Fibroblast of mammary gland (primary cell): ENCODE results near the gene SHROOM2.

Experiments
- DNase-seq: peaks from one replicate; pipeline ENCODE4 v3.0.0-alpha.2; 2010; ENCODE audit warnings: low read depth
- H3K4me3 ChIP-seq: 2 replicates; pipeline ENCODE4 v1.5.1; 2011; ENCODE audit warnings: low read depth, mild to moderate bottlenecking, low read length, moderate library complexity; ENCODE audit not compliant: control insufficient read depth
- CTCF ChIP-seq: conservative IDR thresholded peaks from 2 replicates; pipeline ENCODE4 v1.5.1; 2011; ENCODE audit warnings: low read depth, low read length, inconsistent platforms; ENCODE audit not compliant: control insufficient read depth, insufficient read depth

The SHROOM2 gene

GRCh38 chrX:9747644-9748043 is 38.6 kb upstream of the SHROOM2 start:
- TF ChIP-seq CTCF: no peak
- no peak overlapping the region for H3K4me3 ChIP-seq
- no peak for DNase-seq

GRCh38 chrX:9749146-9749692 is 37.0 kb upstream of the SHROOM2 start:
- no peak overlapping the region for H3K4me3 ChIP-seq
- no peak for TF ChIP-seq CTCF
- DNase-seq: no peak

GRCh38 chrX:9757366-9757765 is 28.9 kb upstream of the SHROOM2 start:
- DNase-seq: no peak
- no peak for TF ChIP-seq CTCF
- no peak overlapping the region for H3K4me3 ChIP-seq

- DNase-seq: no peak
- H3K4me3 ChIP-seq: no peak overlapping the region
- no peak for TF ChIP-seq CTCF
Measured at GRCh38 chrX:9758021-9758638, 28.1 kb upstream of the SHROOM2 start.

- TF ChIP-seq CTCF: no peak
- no peak for DNase-seq
Measured at GRCh38 chrX:9759337-9759736, 26.9 kb upstream of the SHROOM2 start.

GRCh38 chrX:9765072-9765736 is 21.0 kb upstream of the SHROOM2 start:
- H3K4me3 ChIP-seq: no peak overlapping the region
- DNase-seq: no peak
- no peak for TF ChIP-seq CTCF

More at GRCh38 chrX:9759337-9759736, 26.9 kb upstream of the SHROOM2 start:
- H3K4me3 ChIP-seq: no peak overlapping the region

GRCh38 chrX:9765737-9766097 is 20.5 kb upstream of the SHROOM2 start, which contains the start of gene GPR143:
TSS of gene GPR143 (minus strand) at chrX:9765847. CDS start at chrX:9765817, 30 bp downstream.
- no peak for TF ChIP-seq CTCF
- DNase-seq: no peak
- H3K4me3 ChIP-seq: no peak within 1 kb of the TSS
